Measurements from ENCODE around the gene REEP6.
A peak's percentile ranks its signal among the peaks of the same experiment; 100 is the strongest.

The REEP6 gene

GRCh38 chr19:1491114-1491848, at the start of gene REEP6:
Gene REEP6 (plus strand): TSS chr19:1491181. CDS start chr19:1491270, 89 bp downstream.
- peak within 1 kb of the TSS; percentile 55; the same call in 1 of the 2 replicates for H3K4me3 ChIP-seq (ENCODE audit: low read length)
- no peak for TF ChIP-seq ZNF274 (IDR thresholded peaks at IDR 0.05; ENCODE audit: low read depth, low read length)

GRCh38 chr19:1441677-1442438, 49.1 kb upstream of the REEP6 start:
- no peak for TF ChIP-seq ZNF274 (IDR thresholded peaks at IDR 0.05; ENCODE audit: low read depth, low read length)
- H3K4me3 ChIP-seq (ENCODE audit: low read length): no peak overlapping the region

- TF ChIP-seq ZNF274 (IDR thresholded peaks at IDR 0.05; ENCODE audit: low read depth, low read length): no peak
- H3K4me3 ChIP-seq (ENCODE audit: low read length): no peak overlapping the region; the same call in 1 of the 2 replicates
Measured at GRCh38 chr19:1445185-1445931, 45.6 kb upstream of the REEP6 start.

GRCh38 chr19:1445932-1446712, 44.9 kb upstream of the REEP6 start:
- TF ChIP-seq ZNF274 (IDR thresholded peaks at IDR 0.05; ENCODE audit: low read depth, low read length): no peak
- no peak overlapping the region for H3K4me3 ChIP-seq (ENCODE audit: low read length)

- no peak overlapping the region for H3K4me3 ChIP-seq (ENCODE audit: low read length)
- no peak for TF ChIP-seq ZNF274 (IDR thresholded peaks at IDR 0.05; ENCODE audit: low read depth, low read length)
Measured at GRCh38 chr19:1446713-1447481, 44.1 kb upstream of the REEP6 start.

- no peak for TF ChIP-seq ZNF274 (IDR thresholded peaks at IDR 0.05; ENCODE audit: low read depth, low read length)
- no peak overlapping the region for H3K4me3 ChIP-seq (ENCODE audit: low read length)
Measured at GRCh38 chr19:1447504-1447903, 43.5 kb upstream of the REEP6 start.

GRCh38 chr19:1447944-1448343, 43.0 kb upstream of the REEP6 start:
- no peak overlapping the region for H3K4me3 ChIP-seq (ENCODE audit: low read length)
- no peak for TF ChIP-seq ZNF274 (IDR thresholded peaks at IDR 0.05; ENCODE audit: low read depth, low read length)

- TF ChIP-seq ZNF274 (IDR thresholded peaks at IDR 0.05; ENCODE audit: low read depth, low read length): no peak
- H3K4me3 ChIP-seq (ENCODE audit: low read length): no peak within 1 kb of the TSS
Measured at GRCh38 chr19:1449467-1450442, 41.2 kb upstream of the REEP6 start, which contains the start of gene APC2. Gene APC2 (plus strand): TSS chr19:1450121. CDS start chr19:1453002, 2,881 bp downstream.

- no peak overlapping the region for H3K4me3 ChIP-seq (ENCODE audit: low read length)
Measured at GRCh38 chr19:1450735-1451731, 39.9 kb upstream of the REEP6 start.

GRCh38 chr19:1451916-1452801, 38.8 kb upstream of the REEP6 start:
- TF ChIP-seq ZNF274 (IDR thresholded peaks at IDR 0.05; ENCODE audit: low read depth, low read length): no peak
- no peak overlapping the region for H3K4me3 ChIP-seq (ENCODE audit: low read length)

More at GRCh38 chr19:1450735-1451731, 39.9 kb upstream of the REEP6 start:
- no peak for TF ChIP-seq ZNF274 (IDR thresholded peaks at IDR 0.05; ENCODE audit: low read depth, low read length)

Data from GM08714 (cell line).